Measurements from ENCODE around the gene BRF1.
A peak's percentile ranks its signal among the peaks of the same experiment; 100 is the strongest.

BRF1 gene

DNA sequence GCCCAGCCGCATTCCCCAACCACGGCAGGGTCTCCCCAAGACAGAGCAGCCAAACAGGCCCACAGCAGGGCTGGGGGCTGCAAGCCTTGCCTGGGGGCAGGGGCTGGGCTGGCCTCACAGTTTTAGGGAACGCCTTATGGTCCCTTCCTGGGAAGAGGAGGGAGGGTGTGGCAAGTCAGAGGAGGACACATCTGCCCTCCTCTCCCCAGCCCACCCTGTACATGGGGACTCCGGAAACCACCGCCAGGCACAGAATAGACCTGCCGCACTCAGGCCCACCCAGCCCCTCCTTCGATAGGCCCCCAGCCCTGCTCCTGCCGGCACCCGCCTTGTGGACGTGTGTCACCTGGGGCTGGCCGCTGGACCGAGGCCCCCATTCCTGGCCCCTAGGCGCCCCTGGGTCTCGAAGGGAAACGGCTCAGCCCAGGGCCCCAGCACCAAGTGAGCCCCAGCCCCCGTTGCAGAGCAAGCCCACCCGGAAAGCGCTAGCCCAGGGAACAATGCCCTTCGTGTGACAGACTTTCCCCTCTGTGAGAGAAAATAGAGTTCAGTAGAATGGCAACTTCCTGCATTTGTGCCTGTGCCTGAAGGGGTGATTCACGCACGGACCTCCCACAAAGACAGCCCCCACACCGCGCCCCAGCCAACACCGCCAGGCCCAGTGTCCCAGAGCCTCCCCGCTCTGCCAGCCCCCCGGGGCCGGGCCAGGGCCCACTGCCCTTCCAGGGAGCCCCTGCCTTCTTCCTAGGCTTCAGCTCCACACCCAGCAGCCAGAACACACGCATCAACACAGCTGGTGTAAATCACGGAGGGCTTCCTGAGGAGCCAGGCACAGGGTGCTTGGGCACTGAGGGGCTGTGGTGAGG, 107.7 kb downstream of the BRF1 start:
- no peak for DNase-seq

DNA sequence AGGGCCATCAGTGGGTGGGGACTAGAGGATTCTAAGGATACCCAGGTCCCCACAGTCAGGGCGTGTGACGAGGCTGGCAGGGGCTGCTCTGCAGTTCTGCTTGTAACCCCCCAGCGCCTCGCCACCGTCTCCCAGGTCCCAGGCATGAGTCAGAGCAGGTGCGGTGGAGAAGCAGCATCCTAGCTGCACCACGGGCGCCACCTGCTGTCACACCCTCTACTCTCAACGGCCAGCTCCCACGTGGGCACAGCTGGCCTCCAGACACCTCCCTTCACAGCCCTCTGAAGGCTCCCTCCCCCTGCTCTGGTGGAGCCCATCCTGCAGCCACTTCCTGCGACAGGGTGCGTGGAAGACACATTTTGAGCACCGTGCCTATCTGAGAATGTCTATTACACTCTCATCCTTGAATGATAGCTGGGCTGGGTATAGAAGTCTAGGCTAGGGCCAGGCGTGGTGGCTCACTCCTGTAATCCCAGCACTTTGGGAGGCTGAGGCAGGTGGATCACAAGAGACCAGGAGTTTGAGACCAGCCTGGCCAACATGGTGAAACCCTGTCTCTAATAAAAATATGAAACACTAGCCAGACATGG, 112.8 kb downstream of the BRF1 start:
- DNase-seq, result no peak

DNA sequence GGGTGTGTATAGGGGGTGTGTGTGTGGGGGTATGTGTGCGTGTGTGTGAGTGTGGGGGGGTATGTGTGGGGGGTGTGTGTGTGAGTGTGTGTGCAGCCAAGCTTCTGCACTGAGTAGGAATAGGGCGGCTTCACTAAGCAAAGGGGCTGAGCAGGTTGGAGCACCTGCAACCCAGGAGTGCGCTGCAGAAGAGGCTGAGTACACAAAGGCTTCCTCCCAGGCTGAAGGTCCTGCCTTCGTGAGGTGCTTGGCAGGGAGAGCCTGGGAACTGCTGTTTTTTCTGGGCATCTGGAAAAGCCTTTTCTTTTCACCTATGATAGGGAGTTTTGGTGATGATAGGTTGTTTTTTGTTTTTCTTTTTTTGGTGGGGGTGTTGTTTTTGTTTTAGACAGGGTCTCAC, 113.7 kb downstream of the BRF1 start:
- no peak for DNase-seq

DNA sequence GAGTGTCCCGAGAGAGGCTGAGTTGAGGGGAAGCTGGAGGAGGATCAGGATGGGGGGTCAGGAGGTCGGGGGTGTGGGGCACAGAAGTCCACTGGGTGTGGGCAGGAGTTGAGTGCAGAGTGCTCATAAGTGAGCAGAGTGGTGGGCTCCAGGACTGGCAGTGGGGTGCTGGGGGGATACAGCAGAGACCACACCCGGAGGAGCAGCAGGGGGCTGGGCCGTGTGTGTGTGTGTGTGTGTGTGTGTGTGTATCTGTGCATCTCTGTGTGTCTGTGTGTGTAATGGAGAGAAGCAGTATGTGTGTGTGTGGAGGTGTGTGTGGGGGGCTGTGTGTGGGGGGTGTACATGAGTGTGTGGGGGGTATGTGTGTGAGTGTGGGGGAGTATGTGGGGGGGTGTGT, 114.8 kb downstream of the BRF1 start:
- no peak for DNase-seq

DNA sequence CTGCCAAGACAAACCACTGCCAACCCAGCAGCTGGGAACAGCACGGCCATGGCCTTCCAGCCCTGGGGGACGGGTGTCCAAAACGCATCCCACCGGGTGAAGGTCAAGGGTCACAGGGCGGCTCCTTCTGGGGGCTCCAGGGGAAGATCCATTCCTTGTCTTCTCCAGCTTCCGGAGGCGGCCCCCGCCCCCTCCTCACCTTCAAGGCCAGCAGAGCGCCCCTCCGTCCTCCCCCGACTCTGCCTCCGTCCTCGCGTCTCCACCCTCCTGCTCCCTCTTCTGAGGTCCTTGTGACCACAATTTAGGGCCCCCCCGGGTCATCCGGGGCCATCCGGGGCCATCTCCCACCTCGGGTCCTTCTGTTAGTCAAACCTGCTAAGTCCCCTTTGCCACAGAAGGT, 115.8 kb downstream of the BRF1 start:
- DNase-seq, result no peak

DNA sequence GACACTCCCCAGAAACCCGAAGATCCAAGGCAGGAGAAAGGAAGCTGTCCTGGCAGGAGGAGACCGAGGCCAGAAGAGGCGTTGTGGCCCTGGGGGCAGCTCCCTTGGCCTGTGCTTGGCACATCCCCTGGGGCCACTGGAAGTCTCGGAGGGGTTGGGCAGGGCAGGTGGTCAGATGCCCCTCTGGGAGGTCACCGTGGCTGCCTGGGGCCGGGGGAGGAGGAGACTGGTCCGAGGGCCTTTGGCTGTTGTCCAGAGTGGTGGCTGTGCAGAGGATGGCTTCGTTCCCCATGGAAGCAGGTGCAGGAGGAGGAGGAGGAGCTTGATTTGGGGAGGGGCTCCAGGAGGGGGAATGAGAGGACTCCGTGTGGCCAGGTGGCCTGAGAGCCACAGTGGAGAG, 116.3 kb downstream of the BRF1 start:
- DNase-seq, result no peak

DNA sequence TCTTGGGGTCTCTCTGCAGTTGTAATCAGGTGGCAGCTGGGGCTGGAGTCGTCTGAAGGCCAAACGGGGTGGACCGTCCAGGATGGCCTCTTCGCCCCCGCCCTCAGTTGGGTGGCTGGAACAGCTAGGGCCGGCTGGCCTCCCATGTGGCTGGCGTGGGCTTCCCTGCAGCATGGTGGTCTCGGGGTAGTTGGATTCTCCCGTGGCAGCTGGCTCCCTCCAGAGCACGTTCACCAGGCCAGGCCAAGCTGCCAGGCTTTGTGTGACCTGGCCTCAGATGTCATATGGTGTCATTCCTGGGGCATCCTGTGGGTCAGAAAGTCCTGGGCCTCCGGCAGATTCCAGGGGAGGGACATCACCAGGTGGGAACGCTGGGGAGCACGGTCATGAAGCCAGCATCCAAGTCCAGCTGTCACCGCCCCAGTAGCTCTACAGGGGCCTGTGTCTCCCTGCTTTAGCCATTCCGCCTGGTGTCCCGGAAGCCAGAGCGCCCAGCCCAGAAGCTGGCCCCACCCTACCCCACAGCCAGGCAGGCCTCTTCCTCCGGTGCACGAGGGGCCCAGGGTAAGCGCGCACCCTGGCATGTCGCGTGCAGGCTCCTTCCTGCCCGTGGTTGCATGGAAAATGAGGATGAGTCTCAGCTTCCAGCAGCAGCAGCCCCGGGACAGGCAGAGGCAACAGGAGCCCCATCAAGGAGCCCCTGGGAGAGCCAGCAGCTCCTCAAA, 118.3 kb downstream of the BRF1 start:
- no peak for DNase-seq

DNA sequence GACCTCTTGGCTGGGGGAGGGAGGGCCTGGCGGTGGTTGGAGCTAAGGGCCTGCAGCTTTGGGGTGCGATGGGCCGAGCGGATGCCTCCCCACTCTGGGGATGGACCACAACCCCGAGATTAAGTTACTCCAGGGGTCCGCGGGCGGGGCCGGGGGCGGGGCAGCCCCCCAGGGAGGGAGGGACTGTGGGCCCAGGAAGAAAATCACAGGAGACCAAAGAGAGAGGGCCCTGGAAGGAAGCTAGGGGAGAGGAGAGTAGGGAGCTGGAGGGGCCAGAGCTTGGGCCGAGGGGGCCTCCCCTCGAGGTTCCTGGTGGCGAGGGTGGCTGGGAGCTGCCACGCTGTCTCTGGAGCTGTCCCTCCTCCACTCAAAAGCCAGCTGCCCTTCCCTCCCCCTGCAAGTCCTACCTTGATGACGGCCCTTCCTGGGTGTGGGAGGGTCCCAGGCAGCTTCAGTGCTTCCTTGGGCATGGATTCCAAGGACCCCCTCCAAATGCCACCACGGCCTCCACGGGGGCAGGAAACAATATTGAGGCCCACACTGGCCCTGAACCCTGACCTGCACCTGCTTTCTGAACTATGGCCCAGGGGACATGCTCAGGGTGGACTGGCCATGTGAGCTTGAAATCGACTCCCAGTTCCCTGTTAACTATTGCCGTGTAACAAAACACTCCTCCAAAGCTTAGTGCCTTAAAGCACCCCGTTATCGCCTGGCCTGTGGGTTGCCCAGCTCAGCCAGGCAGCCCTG, 119.1 kb downstream of the BRF1 start:
- DNase-seq, result no peak

DNA sequence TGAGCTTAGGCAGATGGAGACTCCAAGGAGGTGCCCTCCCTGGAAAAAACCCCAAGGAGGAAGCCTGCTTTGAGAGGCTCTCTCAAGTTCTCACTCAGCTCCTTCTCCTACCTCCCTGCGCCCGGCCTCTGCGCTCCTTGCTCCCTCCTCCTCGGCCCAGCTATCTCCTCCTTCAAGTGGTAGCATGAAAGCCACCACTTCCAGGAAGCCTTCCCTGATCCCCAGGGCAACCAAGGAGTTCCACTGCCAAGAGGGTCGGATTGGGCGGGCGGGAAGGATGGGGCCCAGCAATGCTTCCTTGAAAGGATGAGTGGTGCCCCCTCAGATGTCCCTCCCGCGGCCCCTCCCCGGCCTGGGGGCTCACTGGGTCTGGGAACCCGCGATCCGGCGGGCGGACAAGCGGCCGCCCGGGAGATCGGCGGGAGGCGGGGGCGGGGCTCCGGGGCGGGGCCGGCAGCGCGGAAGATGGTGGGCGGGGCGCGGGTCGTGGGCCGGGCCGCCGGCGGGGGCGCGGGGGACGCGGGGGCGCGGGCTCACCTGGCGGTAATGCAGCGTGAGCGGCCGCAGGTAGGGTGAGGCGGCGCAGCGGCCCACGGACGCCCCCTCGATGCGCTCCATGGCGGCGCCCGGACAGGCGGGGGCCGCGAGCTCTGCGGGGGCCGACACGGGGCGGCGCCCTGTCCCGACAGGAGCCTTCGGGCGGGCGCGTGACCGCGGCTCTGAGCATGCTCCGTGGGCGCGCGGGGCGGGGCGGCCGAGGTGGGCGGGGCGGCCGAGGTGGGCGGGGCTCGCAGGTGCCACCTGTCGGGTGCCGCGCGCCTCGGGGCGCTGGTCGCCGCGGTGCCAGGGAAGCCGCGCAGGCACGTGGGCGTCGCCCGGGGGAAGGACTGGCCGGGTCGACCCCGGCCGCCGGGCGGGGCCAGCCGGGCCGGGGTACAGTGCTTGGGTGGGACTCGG, 119.9 kb downstream of the BRF1 start, which contains the start of gene NUDT14:
NUDT14 (minus strand) TSS at position 721 of the 957 bp plus-strand sequence; CDS start at position 618, 103 bp downstream.
- peak; percentile 99 for DNase-seq

DNA sequence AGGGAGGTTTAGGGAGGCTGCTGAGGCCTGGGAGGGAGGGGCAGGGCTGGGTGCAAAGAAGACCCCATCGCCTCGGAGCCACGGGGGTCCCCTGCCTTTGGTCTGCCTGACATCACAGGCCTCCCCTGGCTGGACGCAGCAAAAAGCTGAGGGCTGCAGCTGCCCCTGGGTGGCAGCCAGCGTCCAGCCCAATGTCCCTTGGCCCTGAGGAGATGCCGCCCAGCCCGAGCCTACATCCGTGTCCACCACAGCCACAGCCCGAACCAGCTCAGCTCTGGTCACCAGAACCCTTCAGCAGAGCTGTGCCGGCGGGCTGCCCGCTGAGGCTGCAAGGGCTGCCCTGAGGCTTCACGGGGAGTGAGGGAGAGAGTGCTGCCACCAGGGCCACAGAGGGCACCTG, 121.6 kb downstream of the BRF1 start:
- DNase-seq, result no peak

DNA sequence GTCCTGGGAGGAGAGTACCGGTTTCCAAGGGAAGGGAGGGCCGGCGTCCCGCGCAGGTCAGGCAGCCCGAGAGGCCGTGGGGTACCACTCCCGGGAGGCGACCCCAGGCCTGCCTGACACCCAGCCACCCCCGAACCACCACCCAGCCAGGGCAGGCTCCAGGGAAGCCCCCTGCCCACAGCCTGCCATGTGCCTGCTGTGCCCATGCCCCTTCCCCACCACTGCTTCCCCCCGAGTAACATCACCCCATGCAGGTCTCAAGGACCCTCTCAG, 122.0 kb downstream of the BRF1 start:
- DNase-seq, result no peak

DNA sequence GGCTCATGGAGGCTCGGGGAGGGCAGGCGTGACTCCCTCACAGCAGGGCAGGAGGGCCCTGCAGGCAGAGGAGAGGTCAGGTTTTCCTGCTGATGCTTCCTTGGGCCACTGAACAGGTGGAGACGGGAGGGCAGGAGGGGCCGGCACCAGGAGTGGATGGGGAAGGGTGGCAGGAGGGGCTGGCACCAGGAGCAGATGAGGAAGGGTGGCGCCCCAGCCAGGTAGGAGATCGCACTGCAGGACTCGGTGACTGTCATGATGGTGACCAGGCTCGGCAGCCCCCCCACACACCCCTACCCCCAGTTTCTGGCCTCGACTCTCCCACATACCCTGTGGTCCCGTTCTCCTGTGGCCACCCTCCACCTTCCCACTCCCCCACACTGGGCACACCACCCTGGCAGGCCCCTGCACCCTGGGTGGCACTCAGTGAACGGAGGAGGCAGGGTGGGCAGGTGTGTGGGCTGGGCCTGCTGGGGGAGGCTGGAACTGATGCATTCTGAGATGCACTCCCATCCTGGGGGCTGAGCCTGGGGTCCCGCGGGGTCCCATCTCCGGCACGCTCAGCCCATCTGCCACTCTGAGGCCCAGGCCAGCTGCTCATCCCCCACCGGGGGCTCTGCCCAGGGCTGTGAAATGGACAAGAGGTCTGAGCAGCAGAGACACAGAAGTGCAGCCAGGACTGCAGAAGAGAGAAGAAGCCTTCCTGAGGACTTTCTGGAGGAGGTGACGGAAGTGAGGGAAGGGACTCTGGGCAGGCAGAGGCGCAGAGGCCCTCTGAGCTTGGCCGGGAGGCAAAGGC, 122.5 kb downstream of the BRF1 start:
- DNase-seq, result no peak

DNA sequence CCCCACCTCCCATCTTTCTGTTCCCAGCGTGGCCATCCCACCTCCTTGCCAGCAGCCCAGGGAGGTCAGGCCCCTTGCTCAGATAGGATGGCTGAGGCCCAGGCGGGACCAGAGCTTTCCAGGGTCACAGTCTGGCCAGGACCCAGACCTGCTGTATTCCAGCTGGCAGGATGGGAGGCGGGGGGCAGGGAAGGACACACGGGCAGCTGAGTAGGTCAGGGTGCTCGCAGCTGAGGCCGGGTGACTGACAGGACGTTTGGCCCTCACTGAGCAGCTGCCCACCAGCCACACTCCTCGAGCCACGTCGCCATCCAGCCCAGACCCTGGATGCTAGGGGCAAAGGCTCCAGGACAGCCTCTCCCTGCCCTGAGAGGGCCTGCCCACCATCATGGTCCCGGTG, 123.7 kb downstream of the BRF1 start:
- DNase-seq, result no peak

DNA sequence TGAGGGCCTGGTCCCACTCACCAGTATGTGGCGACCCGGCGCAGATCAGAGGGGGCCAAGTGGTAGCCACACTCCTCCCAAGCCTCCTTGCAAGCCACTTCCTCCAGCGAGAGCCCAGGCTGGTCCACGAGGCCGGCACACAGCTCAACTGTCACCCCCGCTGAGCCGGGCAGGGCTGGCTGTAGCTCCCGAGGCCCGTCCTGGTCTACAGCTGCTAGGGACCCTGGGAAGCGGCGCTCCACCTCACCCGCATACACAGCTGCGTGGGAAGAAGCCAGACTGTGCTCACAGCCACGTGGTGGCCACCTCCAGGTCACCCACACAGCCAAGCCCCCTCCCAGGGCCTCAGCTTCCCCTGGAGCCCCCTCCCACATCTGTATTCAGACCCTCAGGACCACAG, 124.3 kb downstream of the BRF1 start:
- DNase-seq, result no peak

DNA sequence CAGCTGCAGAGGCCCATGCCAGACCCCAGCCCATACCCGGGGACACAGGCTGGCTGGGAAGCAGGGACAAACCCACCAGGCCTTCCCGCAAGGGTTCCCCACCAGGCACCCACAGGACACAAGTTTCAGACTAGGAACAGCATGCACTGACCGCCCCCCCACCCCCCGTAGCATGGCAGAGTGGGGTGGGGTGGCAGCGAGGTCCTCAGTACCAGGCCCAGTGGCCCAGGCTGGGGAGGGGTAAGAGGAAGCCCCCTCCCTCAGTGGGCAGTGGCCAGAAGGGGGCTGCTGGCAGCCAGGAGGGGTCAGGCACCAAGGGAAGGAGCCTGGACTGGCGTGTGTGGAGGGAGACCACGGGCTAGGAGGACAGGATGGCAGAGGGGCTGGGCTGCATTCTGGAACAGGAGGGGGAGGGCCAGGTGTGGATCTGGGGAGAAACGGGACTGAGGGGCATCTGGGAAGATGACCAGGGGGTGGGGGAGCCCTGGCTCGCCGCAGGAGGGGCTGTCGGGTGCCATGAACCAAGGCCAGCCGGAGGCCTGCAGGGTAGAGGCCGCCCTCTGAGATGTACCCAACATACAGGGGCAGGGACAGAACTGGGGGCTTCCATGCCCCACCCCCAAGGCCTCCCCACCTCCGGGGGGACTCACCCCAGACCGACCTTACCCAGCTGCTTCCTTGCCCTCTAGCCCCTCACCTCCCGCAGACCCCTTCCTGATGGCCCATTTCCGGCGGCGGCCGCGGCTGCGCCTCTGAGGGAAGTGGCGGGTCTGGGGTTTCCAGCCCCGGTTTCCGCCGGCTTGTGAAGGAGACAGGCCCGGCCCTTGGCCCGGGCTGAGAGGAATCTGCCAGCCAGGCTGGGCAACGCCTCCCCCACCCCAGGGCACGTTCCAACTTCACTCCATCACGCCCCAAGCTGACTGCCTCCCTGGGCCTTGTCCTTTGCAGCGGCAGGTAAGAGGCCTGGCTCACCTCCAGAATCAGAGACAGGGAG, 126.6 kb downstream of the BRF1 start:
- no peak for DNase-seq

DNA sequence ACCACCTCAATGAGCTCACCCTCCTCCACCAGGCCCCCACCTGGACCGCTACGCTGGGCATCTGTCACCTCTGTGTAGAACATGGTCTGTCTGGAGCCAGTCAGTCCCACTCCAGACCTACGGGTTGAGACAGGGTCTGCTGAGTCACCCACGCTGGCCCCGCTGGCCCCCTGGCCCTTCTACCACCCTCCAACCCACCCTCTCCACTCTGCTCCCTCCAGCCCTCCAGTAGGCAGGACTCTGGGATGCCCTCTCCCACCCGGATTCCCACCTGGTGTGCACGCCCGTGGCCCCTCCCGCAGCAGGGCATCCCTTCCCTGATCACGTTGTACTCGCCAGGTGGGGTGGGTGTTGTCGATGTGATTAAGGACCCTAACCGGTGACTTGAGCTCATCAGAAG, 127.7 kb downstream of the BRF1 start:
- no peak for DNase-seq

DNA sequence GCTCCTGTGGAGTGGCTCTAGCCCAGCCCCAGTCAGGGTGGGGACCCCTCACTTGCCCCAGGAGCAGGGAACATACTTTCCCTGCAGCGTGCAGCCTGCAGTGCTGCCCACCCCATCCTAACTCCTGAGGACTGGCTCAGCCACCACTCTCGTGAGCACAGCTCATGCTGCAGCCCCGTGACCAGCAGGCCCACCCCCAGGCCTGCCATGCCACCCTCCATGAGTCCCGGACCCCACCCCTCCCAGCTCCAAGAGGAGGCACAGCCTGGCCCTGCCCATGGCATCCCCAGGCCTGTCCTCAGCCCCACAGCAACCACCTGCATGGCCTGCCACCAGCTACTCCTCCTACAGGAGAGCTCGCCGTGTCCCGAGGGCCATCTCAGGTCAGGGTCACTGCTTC, 128.3 kb downstream of the BRF1 start:
- no peak for DNase-seq

DNA sequence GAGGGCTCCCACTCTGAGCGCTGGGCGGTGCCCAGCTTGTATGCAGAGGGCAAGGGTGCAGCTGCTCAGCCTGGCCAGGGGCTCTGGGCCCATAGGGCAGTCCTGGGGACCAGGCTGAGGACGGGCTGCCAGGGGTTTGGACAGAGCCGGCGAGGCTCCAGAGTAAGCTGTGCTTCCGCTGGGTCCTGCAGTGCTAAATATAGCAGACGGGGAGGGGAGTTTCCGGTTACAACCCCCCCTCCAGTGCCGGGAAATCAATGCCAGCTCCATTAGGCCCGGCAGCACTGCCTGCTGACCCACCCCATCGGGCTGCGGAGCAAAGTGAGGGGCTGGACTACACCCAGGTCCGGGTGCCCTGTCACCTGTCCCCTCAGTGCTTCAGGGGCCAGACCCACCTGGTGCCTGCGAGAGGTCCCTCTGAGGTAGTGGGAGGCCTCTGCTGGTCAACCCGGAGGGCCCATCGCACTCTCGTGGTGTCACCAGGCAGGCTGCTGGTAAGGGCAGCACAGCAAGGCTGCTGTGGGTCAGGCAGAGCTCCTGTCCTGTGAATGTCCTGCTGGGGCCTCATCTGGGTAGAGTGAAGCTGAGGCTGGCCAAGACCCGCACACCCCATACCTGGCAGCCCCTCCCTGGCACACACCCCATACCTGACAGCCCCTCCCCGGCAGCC, 129.7 kb downstream of the BRF1 start:
- no peak for DNase-seq
